ENCODE data around the gene CYTH1.
"Not testable (repeated sequence)": the region's sequence is repeated elsewhere in the genome, so short reads cannot be mapped to it uniquely, and the experiment has no call there.

- TF ChIP-seq CTCF (IDR thresholded peaks at IDR 0.05; ENCODE audit: low read length); EZH2 (IDR thresholded peaks at IDR 0.05; ENCODE audit: borderline replicate concordance, low read length): not testable (repeated sequence)
Measured at GRCh38 chr17:78751000-78751399, 31.1 kb downstream of the CYTH1 start.
